ENCODE measurements around the gene SNAPC5.

The SNAPC5 gene

DNA sequence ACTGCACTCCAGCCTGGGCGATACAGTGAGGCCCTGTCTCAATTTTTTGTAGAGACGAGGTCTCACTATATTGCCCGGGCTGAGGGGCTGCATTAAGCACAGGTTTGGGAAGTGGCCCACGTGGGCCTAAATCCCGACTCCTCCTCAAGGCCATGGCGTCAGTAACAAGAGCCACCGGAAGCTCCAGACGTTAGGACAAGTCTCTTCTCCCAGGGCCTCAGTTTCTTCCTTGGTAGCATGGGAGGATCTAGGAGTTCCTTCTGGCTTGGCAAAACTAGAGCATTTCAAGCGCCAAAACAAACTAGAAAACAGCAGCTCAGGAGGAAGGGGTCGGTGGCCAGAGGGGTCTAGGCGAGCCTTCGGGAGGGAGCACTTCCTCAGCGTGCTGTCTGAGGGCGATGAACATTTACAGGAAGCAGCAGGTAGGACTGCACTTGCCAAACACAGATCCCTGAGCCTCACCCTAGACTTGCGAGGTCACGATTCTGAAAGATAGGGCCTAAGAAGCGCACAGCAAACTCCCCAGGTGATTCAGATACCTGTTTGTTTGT is 536 bp downstream of the SNAPC5 start:
- Histone ChIP-seq H3K9me3 (ENCODE audit: severe bottlenecking) (no peaks in the 10 kb centered on the region), H3K27ac (peak overlapping the region; percentile 82), H3K36me3 (peaks cover 79% of the 10 kb centered on the region), H3K27me3 (ENCODE audit: insufficient read depth, low read depth, severe bottlenecking) (no peaks in the 10 kb centered on the region), H3K4me3 (ENCODE audit: low read depth, low read length) (peak overlapping the region; percentile 77)
- DNase-seq, result peak; percentile 12
- TF ChIP-seq, protein P1, sequence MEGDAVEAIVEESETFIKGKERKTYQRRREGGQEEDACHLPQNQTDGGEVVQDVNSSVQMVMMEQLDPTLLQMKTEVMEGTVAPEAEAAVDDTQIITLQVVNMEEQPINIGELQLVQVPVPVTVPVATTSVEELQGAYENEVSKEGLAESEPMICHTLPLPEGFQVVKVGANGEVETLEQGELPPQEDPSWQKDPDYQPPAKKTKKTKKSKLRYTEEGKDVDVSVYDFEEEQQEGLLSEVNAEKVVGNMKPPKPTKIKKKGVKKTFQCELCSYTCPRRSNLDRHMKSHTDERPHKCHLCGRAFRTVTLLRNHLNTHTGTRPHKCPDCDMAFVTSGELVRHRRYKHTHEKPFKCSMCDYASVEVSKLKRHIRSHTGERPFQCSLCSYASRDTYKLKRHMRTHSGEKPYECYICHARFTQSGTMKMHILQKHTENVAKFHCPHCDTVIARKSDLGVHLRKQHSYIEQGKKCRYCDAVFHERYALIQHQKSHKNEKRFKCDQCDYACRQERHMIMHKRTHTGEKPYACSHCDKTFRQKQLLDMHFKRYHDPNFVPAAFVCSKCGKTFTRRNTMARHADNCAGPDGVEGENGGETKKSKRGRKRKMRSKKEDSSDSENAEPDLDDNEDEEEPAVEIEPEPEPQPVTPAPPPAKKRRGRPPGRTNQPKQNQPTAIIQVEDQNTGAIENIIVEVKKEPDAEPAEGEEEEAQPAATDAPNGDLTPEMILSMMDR (IDR thresholded peaks at IDR 0.05; ENCODE audit: low read depth, low read length), result no peak

DNA sequence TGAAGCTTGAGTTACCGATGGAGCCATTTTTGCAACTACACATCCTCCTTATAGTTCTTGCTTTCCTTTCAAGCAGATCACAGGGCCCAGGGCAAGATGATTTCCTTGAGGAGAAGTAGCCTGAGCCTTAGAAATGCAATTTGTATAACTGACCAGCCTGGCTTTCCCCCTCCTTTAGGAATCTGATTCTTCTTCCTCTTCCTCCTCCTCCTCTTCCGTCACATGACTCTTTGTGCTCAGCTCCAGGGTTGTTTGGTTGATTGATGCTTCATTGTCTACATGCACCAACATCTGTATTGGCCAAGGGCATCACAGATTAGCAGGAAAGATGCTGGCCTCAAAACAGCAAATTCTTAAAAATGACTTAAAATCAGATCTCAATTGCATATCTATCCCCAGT is 3.3 kb downstream of the SNAPC5 start:
- no peak overlapping the region for H3K4me3 ChIP-seq (ENCODE audit: low read depth, low read length)
- no peak overlapping the region for H3K27ac ChIP-seq
- H3K9me3 ChIP-seq (ENCODE audit: severe bottlenecking), result no peaks in the 10 kb centered on the region
- H3K27me3 ChIP-seq (ENCODE audit: insufficient read depth, low read depth, severe bottlenecking), result no peaks in the 10 kb centered on the region
- H3K36me3 ChIP-seq, result peaks cover 66% of the 10 kb centered on the region
- no peak for DNase-seq
- TF ChIP-seq, protein P1 (IDR thresholded peaks at IDR 0.05; ENCODE audit: low read depth, low read length), result no peak

GRCh38 chr15:66491846-66492245 is 5.7 kb downstream of the SNAPC5 start:
- H3K27ac ChIP-seq, result no peak overlapping the region
- peaks cover 64% of the 10 kb centered on the region for H3K36me3 ChIP-seq
- H3K9me3 ChIP-seq (ENCODE audit: severe bottlenecking), result no peaks in the 10 kb centered on the region
- no peak overlapping the region for H3K4me3 ChIP-seq (ENCODE audit: low read depth, low read length)
- no peak for DNase-seq
- TF ChIP-seq, protein P1 (IDR thresholded peaks at IDR 0.05; ENCODE audit: low read depth, low read length), result no peak
- H3K27me3 ChIP-seq (ENCODE audit: insufficient read depth, low read depth, severe bottlenecking), result no peaks in the 10 kb centered on the region

- H3K27ac ChIP-seq, result no peak overlapping the region
- TF ChIP-seq, protein P1 (IDR thresholded peaks at IDR 0.05; ENCODE audit: low read depth, low read length), result no peak
- H3K36me3 ChIP-seq, result peaks cover 55% of the 10 kb centered on the region
- H3K4me3 ChIP-seq (ENCODE audit: low read depth, low read length), result no peak overlapping the region
- no peaks in the 10 kb centered on the region for H3K27me3 ChIP-seq (ENCODE audit: insufficient read depth, low read depth, severe bottlenecking)
- no peak for DNase-seq
- no peaks in the 10 kb centered on the region for H3K9me3 ChIP-seq (ENCODE audit: severe bottlenecking)
Observed at GRCh38 chr15:66489179-66489791, 8.3 kb downstream of the SNAPC5 start.

- H3K27ac ChIP-seq, result no peak overlapping the region
- H3K9me3 ChIP-seq (ENCODE audit: severe bottlenecking), result no peaks in the 10 kb centered on the region
- peaks cover 48% of the 10 kb centered on the region for H3K36me3 ChIP-seq
- H3K27me3 ChIP-seq (ENCODE audit: insufficient read depth, low read depth, severe bottlenecking), result no peaks in the 10 kb centered on the region
- no peak overlapping the region for H3K4me3 ChIP-seq (ENCODE audit: low read depth, low read length)
- TF ChIP-seq, protein P1 (IDR thresholded peaks at IDR 0.05; ENCODE audit: low read depth, low read length), result no peak
- no peak for DNase-seq
Observed at GRCh38 chr15:66488525-66488924, 9.0 kb downstream of the SNAPC5 start.

DNA sequence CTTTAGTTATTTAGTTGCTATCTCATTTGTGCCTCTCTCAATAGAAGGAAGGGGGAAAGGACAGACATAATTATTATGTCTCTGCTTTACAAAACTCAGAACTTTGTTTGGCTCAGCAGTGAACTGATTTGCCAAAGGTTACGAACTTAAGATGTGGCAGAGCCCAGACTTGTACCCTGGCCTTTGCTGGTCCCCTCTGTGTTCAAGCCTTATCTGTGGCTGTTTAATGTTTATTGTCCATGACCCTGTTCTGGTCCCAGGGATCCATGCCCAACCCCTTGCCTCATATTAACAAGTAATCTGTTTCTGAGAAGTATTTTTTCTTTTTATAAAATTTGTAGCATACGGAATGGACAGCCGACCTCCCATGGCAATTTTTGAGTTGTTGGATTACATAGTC is 10.7 kb downstream of the SNAPC5 start:
- TF ChIP-seq, protein P1 (IDR thresholded peaks at IDR 0.05; ENCODE audit: low read depth, low read length), result no peak
- Histone ChIP-seq H3K36me3 (peaks cover 47% of the 10 kb centered on the region), H3K27ac (no peak overlapping the region), H3K27me3 (ENCODE audit: insufficient read depth, low read depth, severe bottlenecking) (no peaks in the 10 kb centered on the region), H3K4me3 (ENCODE audit: low read depth, low read length) (no peak overlapping the region), H3K9me3 (ENCODE audit: severe bottlenecking) (no peaks in the 10 kb centered on the region)
- no peak for DNase-seq
